ENCODE measurements around the gene GTF2F2.
A peak's percentile ranks its signal among the peaks of the same experiment; 100 is the strongest.

Gene GTF2F2

GRCh38 chr13:45119991-45120864 lies at the start of gene GTF2F2:
GTF2F2 (plus strand) TSS chr13:45120510; CDS start chr13:45120656, 146 bp downstream.
- DNase-seq (ENCODE audit: low read depth in 1 of 2, low spot score in 1 of 2) = peak; percentile 67 to 84

GRCh38 chr13:45073809-45074208 lies 46.5 kb upstream of the GTF2F2 start:
- DNase-seq (ENCODE audit: low read depth in 1 of 2, low spot score in 1 of 2) = no peak

- no peak for DNase-seq (ENCODE audit: low read depth in 1 of 2, low spot score in 1 of 2)
Observed at GRCh38 chr13:45074721-45075120, 45.6 kb upstream of the GTF2F2 start.

- no peak for DNase-seq (ENCODE audit: low read depth in 1 of 2, low spot score in 1 of 2)
Observed at GRCh38 chr13:45078003-45078402, 42.3 kb upstream of the GTF2F2 start.

GRCh38 chr13:45082964-45083363 lies 37.3 kb upstream of the GTF2F2 start:
- DNase-seq (ENCODE audit: low read depth in 1 of 2, low spot score in 1 of 2) = no peak

GRCh38 chr13:45084515-45084914 lies 35.8 kb upstream of the GTF2F2 start:
- no peak for DNase-seq (ENCODE audit: low read depth in 1 of 2, low spot score in 1 of 2)

GRCh38 chr13:45086484-45086883 lies 33.8 kb upstream of the GTF2F2 start:
- DNase-seq (ENCODE audit: low read depth in 1 of 2, low spot score in 1 of 2) = no peak

GRCh38 chr13:45092663-45093062 lies 27.6 kb upstream of the GTF2F2 start:
- DNase-seq (ENCODE audit: low read depth in 1 of 2, low spot score in 1 of 2) = no peak

- DNase-seq (ENCODE audit: low read depth in 1 of 2, low spot score in 1 of 2) = no peak
Observed at GRCh38 chr13:45100573-45101262, 19.6 kb upstream of the GTF2F2 start.

GRCh38 chr13:45101327-45102018 lies 18.8 kb upstream of the GTF2F2 start:
- DNase-seq (ENCODE audit: low read depth in 1 of 2, low spot score in 1 of 2) = no peak

GRCh38 chr13:45102136-45102507 lies 18.2 kb upstream of the GTF2F2 start:
- DNase-seq (ENCODE audit: low read depth in 1 of 2, low spot score in 1 of 2) = no peak

- no peak for DNase-seq (ENCODE audit: low read depth in 1 of 2, low spot score in 1 of 2)
Observed at GRCh38 chr13:45103449-45103848, 16.9 kb upstream of the GTF2F2 start.

- no peak for DNase-seq (ENCODE audit: low read depth in 1 of 2, low spot score in 1 of 2)
Observed at GRCh38 chr13:45104261-45104660, 16.0 kb upstream of the GTF2F2 start.

GRCh38 chr13:45105895-45106294 lies 14.4 kb upstream of the GTF2F2 start:
- no peak for DNase-seq (ENCODE audit: low read depth in 1 of 2, low spot score in 1 of 2)

- DNase-seq (ENCODE audit: low read depth in 1 of 2, low spot score in 1 of 2) = no peak
Observed at GRCh38 chr13:45107539-45107938, 12.8 kb upstream of the GTF2F2 start.

GRCh38 chr13:45108716-45109101 lies 11.6 kb upstream of the GTF2F2 start:
- DNase-seq (ENCODE audit: low read depth in 1 of 2, low spot score in 1 of 2) = no peak

GRCh38 chr13:45109102-45109720 lies 11.1 kb upstream of the GTF2F2 start:
- no peak for DNase-seq (ENCODE audit: low read depth in 1 of 2, low spot score in 1 of 2)

- no peak for DNase-seq (ENCODE audit: low read depth in 1 of 2, low spot score in 1 of 2)
Observed at GRCh38 chr13:45113233-45114224, 6.8 kb upstream of the GTF2F2 start.

GRCh38 chr13:45119469-45119990 lies 780 bp upstream of the GTF2F2 start:
- DNase-seq (ENCODE audit: low read depth in 1 of 2, low spot score in 1 of 2) = peak; percentile 17 to 54

Measured in activated CD4-positive, alpha-beta T cell treated with anti-CD3 and anti-CD28 coated beads, Interleukin-2, amount 50 U/mL, for 24 hours (primary cell).